ENCODE measurements around the gene ACADSB.

DNA sequence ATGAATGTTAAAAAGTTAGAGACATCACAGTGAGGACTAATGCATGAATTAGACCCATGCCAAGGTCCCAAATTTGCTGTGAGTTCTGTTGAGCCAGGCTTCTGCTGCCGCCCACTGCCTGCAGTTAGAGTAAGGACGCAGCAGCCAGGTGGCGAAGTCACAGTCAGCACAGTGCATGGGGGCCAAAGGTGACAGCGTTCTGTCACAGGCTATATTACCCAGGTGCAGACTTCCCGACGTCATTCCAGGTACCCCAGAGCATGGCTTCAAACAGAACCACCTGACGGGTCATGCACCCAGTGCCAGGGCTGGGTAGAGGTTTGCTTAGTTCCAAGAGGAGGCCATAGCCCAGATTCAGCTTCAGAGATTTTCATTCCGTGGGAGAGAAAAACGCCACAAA, 93.1 kb downstream of the ACADSB start:
- TF ChIP-seq, protein P1, sequence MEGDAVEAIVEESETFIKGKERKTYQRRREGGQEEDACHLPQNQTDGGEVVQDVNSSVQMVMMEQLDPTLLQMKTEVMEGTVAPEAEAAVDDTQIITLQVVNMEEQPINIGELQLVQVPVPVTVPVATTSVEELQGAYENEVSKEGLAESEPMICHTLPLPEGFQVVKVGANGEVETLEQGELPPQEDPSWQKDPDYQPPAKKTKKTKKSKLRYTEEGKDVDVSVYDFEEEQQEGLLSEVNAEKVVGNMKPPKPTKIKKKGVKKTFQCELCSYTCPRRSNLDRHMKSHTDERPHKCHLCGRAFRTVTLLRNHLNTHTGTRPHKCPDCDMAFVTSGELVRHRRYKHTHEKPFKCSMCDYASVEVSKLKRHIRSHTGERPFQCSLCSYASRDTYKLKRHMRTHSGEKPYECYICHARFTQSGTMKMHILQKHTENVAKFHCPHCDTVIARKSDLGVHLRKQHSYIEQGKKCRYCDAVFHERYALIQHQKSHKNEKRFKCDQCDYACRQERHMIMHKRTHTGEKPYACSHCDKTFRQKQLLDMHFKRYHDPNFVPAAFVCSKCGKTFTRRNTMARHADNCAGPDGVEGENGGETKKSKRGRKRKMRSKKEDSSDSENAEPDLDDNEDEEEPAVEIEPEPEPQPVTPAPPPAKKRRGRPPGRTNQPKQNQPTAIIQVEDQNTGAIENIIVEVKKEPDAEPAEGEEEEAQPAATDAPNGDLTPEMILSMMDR (IDR thresholded peaks at IDR 0.05) = no peak
- no peak for TF ChIP-seq ZFX (IDR thresholded peaks at IDR 0.05; ENCODE audit: borderline replicate concordance)

Data from 22Rv1 (cell line).